A549 (cell line): Measurements from ENCODE around the gene TUBD1.
"Not testable (repeated sequence)": the region's sequence is repeated elsewhere in the genome, so short reads cannot be mapped to it uniquely, and the experiment has no call there.

ENCODE experiments used
- CBX8 ChIP-seq: fragments of 200-600 bp; sonication (generic); IDR thresholded peaks from 2 replicates; pipeline ENCODE4 v1.6.1; 2016
- FOSL2 ChIP-seq, 2 experiments: fragments of 450-650 bp in 1 of 2; fragments of >200 bp in 1 of 2; sonication (Bioruptor Twin) in 1 of 2; formaldehyde crosslinking; IDR thresholded peaks; 2 replicates each; pipeline versions ENCODE4 v1.5.0 to v1.6.1; 2016 to 2020; ENCODE audit warnings: mild to moderate bottlenecking in 1 of 2, moderate library complexity in 1 of 2
- HDAC2 ChIP-seq: fragments of 200-600 bp; sonication (generic); IDR thresholded peaks from 2 replicates; pipeline ENCODE4 v1.6.1; 2016
- NR3C1 ChIP-seq: fragments of >200 bp; sonication (Bioruptor Twin); formaldehyde crosslinking; IDR thresholded peaks from 3 replicates; pipeline ENCODE4 v1.6.1; 2017
- POLR2A ChIP-seq: IDR thresholded peaks from 2 replicates; pipeline ENCODE4 v1.6.1; 2012; ENCODE audit warnings: mild to moderate bottlenecking, low read length
- RAD21 ChIP-seq, 2 experiments: fragments of >200 bp in 1 of 2; sonication (Bioruptor Twin) in 1 of 2; formaldehyde crosslinking in 1 of 2; IDR thresholded peaks in 1 of 2; conservative IDR thresholded peaks in 1 of 2; 2 replicates in 1 of 2; 3 replicates in 1 of 2; pipeline ENCODE4 v1.6.1; 2012 to 2018; ENCODE audit warnings: inconsistent platforms in 1 of 2
- ZC3H11A ChIP-seq: fragments of 450-650 bp; IDR thresholded peaks from 2 replicates; pipeline ENCODE4 v1.6.1; 2014; ENCODE audit warnings: antibody characterized with exemption, mild to moderate bottlenecking
- TF ChIP-seq, protein P1 (sequence below): fragments of >200 bp; sonication (Bioruptor Twin); formaldehyde crosslinking; IDR thresholded peaks from 3 replicates; pipeline ENCODE4 v1.5.1; 2016
- TF ChIP-seq, protein P2 (sequence below): IDR thresholded peaks from 2 replicates; pipeline ENCODE4 v1.6.1; 2012
- TF ChIP-seq, protein P3 (sequence below): fragments of 200-600 bp; sonication (generic); IDR thresholded peaks from 2 replicates; pipeline ENCODE4 v1.6.1; 2016; ENCODE audit warnings: antibody characterized with exemption, mild to moderate bottlenecking, moderate library complexity

DNA sequence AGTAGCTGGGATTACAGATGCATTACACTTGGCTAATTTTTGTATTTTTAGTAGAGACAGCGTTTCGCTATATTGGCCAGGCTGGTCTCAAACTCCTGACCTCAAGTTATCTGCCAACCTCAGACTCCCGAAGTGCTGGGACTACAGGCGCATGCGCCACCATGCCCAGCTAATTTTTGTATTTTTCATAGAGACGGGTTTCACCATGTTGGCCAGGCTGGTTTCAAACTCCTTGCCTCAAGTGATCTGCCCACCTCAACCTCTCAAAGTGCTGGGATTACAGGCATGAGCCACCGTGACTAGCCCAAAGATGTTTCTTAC is 39.9 kb downstream of the TUBD1 start:
- not testable (repeated sequence) for TF ChIP-seq NR3C1; RAD21 (conservative IDR thresholded peaks at IDR 0.05 in 1 of 2, IDR thresholded peaks at IDR 0.05 in 1 of 2); HDAC2; FOSL2 (IDR thresholded peaks at IDR 0.05); FOSL2 (CRISPR knock-in tag; IDR thresholded peaks at IDR 0.05); CBX8; ZC3H11A; POLR2A
- TF ChIP-seq, protein P1, sequence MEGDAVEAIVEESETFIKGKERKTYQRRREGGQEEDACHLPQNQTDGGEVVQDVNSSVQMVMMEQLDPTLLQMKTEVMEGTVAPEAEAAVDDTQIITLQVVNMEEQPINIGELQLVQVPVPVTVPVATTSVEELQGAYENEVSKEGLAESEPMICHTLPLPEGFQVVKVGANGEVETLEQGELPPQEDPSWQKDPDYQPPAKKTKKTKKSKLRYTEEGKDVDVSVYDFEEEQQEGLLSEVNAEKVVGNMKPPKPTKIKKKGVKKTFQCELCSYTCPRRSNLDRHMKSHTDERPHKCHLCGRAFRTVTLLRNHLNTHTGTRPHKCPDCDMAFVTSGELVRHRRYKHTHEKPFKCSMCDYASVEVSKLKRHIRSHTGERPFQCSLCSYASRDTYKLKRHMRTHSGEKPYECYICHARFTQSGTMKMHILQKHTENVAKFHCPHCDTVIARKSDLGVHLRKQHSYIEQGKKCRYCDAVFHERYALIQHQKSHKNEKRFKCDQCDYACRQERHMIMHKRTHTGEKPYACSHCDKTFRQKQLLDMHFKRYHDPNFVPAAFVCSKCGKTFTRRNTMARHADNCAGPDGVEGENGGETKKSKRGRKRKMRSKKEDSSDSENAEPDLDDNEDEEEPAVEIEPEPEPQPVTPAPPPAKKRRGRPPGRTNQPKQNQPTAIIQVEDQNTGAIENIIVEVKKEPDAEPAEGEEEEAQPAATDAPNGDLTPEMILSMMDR, result not testable (repeated sequence)
- TF ChIP-seq, protein P2, sequence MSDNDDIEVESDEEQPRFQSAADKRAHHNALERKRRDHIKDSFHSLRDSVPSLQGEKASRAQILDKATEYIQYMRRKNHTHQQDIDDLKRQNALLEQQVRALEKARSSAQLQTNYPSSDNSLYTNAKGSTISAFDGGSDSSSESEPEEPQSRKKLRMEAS, result not testable (repeated sequence)
- TF ChIP-seq, protein P3, sequence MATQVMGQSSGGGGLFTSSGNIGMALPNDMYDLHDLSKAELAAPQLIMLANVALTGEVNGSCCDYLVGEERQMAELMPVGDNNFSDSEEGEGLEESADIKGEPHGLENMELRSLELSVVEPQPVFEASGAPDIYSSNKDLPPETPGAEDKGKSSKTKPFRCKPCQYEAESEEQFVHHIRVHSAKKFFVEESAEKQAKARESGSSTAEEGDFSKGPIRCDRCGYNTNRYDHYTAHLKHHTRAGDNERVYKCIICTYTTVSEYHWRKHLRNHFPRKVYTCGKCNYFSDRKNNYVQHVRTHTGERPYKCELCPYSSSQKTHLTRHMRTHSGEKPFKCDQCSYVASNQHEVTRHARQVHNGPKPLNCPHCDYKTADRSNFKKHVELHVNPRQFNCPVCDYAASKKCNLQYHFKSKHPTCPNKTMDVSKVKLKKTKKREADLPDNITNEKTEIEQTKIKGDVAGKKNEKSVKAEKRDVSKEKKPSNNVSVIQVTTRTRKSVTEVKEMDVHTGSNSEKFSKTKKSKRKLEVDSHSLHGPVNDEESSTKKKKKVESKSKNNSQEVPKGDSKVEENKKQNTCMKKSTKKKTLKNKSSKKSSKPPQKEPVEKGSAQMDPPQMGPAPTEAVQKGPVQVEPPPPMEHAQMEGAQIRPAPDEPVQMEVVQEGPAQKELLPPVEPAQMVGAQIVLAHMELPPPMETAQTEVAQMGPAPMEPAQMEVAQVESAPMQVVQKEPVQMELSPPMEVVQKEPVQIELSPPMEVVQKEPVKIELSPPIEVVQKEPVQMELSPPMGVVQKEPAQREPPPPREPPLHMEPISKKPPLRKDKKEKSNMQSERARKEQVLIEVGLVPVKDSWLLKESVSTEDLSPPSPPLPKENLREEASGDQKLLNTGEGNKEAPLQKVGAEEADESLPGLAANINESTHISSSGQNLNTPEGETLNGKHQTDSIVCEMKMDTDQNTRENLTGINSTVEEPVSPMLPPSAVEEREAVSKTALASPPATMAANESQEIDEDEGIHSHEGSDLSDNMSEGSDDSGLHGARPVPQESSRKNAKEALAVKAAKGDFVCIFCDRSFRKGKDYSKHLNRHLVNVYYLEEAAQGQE, result not testable (repeated sequence)
